HG03432 (cell line): ENCODE results near the gene PDE4B.
A peak's percentile ranks its signal among the peaks of the same experiment; 100 is the strongest.

Source experiments
- ATAC-seq: cut with Tn5 transposase; IDR thresholded peaks from one replicate; pipeline ENCODE4 v1.9.1; 2021; ENCODE audit warnings: mild to moderate bottlenecking, moderate library complexity; ENCODE audit not compliant: unreplicated experiment

The PDE4B gene

GRCh38 chr1:66250075-66250474 lies 457.4 kb downstream of the PDE4B start:
- no peak for ATAC-seq

GRCh38 chr1:66250478-66250877 lies 457.8 kb downstream of the PDE4B start:
- no peak for ATAC-seq

- ATAC-seq: peak; percentile 34
Observed at GRCh38 chr1:66251546-66251945, 458.9 kb downstream of the PDE4B start.

GRCh38 chr1:66253330-66253921 lies 460.7 kb downstream of the PDE4B start:
- peak; percentile 84 for ATAC-seq

DNA sequence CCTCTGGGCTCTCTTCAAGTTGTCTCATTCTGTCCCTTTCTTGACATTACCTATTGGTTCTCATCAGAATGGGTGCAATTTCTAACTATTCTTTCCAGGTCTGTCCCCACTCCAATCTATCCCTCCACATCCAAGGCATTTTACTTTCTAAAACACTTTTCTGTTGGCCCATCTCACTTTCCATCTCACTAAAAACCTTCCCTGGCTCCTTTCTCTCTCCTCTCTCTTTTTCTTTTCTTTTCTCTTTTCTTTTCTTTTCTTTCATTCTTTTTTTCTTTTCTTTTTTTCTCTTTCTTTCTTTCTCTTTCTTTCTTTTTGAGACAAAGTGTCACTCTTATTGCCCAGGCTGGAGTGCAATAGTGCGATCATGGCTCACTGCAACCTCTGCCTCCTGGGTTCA lies 462.1 kb downstream of the PDE4B start:
- ATAC-seq: no peak

- ATAC-seq: no peak
Observed at GRCh38 chr1:66256629-66257572, 464.2 kb downstream of the PDE4B start.

DNA sequence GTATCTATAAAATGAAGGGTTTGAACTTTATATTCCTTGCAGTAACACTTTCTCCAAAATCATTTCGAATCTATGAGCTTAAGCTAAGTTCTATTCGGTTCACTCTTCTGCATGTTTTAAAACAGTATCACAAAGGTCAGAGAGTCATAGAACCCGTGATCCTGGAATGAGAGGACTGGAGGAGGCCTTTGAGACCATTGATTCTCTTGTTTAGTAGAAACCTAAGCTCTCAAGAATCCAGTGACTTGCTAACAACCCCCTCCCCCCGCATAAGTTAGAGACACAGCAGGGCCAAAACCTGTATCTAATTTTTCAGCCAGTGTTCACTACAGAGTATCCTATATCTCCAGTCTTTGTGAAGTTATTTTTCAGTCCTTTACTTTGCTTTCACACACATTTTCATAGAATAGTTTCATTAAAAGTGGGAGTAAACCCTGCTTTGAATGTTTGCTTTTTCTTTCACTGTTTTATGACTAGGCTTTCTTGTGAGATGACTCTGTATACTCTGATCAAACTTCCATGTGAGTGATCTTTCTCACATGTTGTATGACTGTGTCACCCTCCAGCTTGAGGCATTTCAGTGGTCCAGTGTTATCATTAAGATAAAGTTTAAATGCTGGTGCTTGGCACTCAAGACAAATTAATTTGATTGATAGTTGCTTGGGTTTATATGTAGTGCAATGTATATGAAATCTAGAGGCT lies 465.9 kb downstream of the PDE4B start:
- peak; percentile 78 for ATAC-seq

- no peak for ATAC-seq
Observed at GRCh38 chr1:66261364-66261763, 468.7 kb downstream of the PDE4B start.

DNA sequence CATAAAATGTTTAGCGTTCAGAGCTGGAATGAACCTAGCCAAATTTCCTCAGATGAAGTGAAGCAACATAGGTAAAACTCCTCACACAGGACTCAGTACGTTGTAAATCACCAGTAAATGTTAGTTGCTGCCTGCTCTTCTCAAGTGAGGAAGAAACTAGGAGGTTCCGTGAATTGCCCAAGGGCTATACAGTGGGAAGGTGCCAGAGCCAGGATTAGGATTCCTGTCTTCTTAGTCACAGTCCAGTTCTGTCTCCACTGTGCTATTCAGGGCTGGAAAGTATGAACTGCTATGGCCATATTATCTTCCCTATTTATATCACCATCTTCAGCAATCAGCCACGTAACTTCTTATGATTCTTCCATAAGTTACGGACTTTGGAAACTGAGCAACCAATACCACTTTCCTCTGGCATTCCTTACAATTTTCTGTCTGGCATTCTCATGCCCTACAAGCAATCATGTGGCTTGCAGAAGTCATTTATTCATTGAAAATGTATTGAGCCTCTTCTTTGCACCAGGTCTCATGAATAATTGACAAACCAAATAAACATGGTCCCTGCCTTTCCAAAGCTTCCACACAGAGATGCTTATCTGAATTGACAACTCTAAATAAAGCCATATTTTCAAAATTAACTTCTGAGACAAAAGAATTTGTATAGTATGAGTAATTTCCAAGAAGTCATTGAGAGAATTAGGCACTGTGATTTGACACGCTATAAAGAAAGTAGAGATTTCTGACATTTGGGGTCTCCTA lies 469.7 kb downstream of the PDE4B start:
- no peak for ATAC-seq

DNA sequence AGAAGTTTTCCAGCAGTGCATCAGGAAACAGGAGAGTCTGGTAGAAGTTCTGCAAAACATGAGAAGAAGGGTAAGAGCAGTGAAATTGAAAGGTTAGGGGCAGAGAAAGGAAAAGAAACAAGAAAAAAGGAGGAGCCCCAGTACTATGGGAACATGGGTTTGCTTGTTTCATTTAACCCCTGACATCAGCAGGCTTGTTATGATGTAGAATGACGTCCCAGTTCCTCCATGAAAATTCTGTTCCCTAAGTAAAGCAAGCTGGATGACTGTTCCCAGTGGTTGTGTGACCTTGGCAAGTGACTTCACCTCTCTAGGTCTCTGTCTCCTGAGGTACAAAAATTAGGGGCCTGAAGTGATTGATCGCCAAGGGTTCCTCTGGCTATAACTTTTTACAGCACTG lies 472.6 kb downstream of the PDE4B start:
- ATAC-seq: no peak

- ATAC-seq: no peak
Observed at GRCh38 chr1:66265796-66266195, 473.1 kb downstream of the PDE4B start.

GRCh38 chr1:66266350-66266749 lies 473.7 kb downstream of the PDE4B start:
- no peak for ATAC-seq

- no peak for ATAC-seq
Observed at GRCh38 chr1:66266756-66267155, 474.1 kb downstream of the PDE4B start.

DNA sequence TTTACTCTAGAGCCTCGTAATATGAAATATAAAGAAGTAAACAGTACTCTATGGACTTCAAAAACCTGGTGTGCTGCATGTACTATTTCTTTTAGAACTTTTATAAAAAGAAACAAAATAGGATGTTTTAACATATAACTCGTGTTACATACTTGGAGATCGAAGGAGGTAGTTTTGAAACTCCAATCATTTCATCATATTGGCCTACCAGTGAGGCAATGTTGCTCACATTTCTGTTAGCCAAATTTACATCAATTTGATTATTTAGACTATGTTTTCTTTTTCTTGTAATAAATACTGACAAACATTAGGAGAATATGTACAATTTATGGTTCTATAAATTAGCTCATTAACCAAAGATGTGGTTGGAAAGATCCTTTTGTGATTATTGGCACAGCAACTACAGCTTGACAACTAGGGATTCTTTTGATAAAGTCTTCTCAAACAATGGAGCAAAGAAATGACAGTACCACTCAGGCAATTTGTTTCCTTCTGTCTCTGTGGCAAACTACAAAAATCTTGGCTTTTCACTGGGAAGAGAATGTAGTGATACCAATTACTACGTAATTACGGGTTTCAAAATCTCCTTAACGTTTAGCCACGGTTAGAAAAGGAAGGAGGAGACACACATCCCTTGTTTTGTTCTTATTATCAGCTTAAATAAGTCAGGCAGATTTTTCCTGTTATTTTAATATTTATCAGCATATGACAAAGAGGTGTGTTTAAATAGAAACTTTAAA lies 474.7 kb downstream of the PDE4B start:
- no peak for ATAC-seq

- ATAC-seq: no peak
Observed at GRCh38 chr1:66269222-66269621, 476.5 kb downstream of the PDE4B start.

DNA sequence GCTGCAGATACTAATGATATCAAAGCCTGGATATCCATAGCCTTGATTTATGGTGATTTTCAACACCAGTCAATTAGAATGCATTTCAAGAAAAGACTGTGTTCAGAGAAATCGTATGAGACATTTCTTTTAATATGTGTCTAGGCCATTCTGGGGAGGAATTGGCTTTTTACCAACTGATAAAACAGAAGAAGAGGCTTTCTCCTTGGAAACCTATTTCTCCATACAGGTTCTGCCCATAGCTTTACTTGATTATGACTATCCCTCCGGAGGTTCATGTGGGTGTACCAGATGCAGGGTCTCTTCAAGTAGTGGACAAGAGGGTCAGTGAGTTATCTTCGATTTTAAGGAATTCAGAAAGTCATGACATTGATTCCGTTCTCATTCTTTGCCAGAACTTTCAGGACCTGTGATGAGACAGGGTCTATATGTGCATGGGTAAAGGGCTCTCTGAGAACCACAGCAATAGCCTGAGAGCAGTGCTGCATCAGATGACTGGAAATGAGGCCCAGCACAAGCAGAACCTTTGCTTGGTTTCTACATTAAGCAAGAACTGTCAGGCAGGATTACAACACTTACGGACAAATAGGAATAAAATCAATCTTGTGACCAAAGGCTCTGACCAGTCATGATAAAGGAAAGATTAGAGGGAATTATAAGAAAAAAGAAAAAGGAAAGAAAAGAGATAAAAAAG lies 477.6 kb downstream of the PDE4B start:
- ATAC-seq: no peak

DNA sequence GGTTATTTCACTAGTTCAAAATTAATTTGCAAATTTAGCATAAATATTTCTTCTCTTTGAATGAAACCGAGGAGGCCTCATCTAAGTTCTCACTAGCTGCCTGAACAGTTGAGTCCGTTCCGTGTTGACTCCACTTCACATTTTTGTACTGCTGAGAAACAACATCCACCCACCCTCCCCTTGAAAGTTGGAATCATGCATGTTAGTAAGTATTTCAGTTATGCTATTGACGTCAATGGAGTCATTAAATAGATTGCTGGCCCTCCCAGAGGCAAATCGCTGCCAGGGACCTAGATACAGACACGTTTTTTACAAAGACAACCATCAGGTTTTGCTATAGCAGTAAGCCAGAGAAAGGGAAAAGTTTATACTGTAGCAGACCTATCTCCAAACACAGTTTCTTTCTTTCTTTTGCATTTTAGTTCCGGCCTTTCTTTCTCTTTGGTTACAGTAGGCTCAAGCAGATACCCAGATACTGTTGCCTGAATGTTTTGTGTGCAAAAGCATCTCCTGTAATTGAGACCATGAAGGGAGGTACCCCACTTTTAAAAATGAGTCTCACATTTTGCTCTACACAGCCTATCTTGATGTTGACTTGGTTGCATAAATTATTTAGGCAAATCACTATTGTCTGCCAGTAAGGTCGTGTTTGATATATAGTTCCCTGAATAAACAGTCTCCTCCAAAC lies 478.7 kb downstream of the PDE4B start:
- ATAC-seq: peak; percentile 28

GRCh38 chr1:66271904-66272254 lies 479.2 kb downstream of the PDE4B start:
- no peak for ATAC-seq

GRCh38 chr1:66273656-66274055 lies 481.0 kb downstream of the PDE4B start:
- no peak for ATAC-seq
